HepG2 (cell line): ENCODE results near the gene SEZ6L. TPM values are rescaled to one million over a fixed set of nuclear protein-coding genes. Genes with fewer than 3 reads are reported as not detected.

Experiments
- ATAC-seq: fragments of 200-7000 bp; cut with Tn5 transposase; 3 replicates; pipeline ENCODE4 v1.9.1; 2020; ENCODE audit warnings: mild to moderate bottlenecking, moderate library complexity
- BruUV-seq: library from RNA; stranded (reverse); fragments of 400-500 nt; replicated peaks from 2 replicates; lab custom pipeline; 2021; lab: Mats Ljungman, UMichigan
- CTCF ChIA-PET: fragments of 300-600 bp; formaldehyde crosslinking; extraction: SDS; loops from one replicate; lab custom pipeline; 2021; ENCODE audit warnings: low total read pairs, inconsistent platforms, low intra/inter-chr PET ratio; lab: Yijun Ruan, JAX
- POLR2A ChIA-PET: fragments of 350-600 bp; sonication (Branson Sonifier 250); formaldehyde crosslinking; loops from one replicate; lab custom pipeline; 2020; ENCODE audit warnings: antibody characterized with exemption, inconsistent platforms; lab: Yijun Ruan, JAX
- DNase-seq: peaks from one replicate; pipeline ENCODE4 v3.0.0-alpha.2; 2015; ENCODE audit warnings: low spot score
- FAIRE-seq: peaks from 3 replicates; lab custom pipeline; 2011; peaks lifted over from hg19 to GRCh38; lab: Jason Lieb, UNC
- H2AFZ ChIP-seq: one replicate; pipeline ENCODE4 v1.6.1; 2011; ENCODE audit warnings: low read length, inconsistent platforms
- H3K27ac ChIP-seq: fragments of 300-600 bp; 3 replicates; pipeline ENCODE4 v1.8.0; 2011; ENCODE audit warnings: mixed run types, mild to moderate bottlenecking, mixed read lengths, low read length, inconsistent platforms; ENCODE audit not compliant: insufficient read depth; ENCODE audit errors: extremely low read length
- H3K27me3 ChIP-seq, 2 experiments: fragments of 200-600 bp in 1 of 2; 2 replicates in 1 of 2; 3 replicates in 1 of 2; pipeline versions ENCODE4 v1.6.0 to v1.8.0; 2011; ENCODE audit warnings: low read length in 2 of 2, mild to moderate bottlenecking in 2 of 2, moderate library complexity in 2 of 2, inconsistent platforms in 1 of 2; ENCODE audit not compliant: insufficient read depth in 2 of 2, control insufficient read depth in 1 of 2
- H3K36me3 ChIP-seq, 2 experiments: fragments of 200-600 bp in 1 of 2; replicated peaks in 1 of 2; 2 replicates in 1 of 2; 3 replicates in 1 of 2; pipeline versions ENCODE4 v1.5.1 to v1.8.0; 2011; ENCODE audit warnings: low read length in 2 of 2, inconsistent platforms in 1 of 2; ENCODE audit not compliant: insufficient read depth in 2 of 2, control insufficient read depth in 1 of 2
- H3K4me1 ChIP-seq: 2 replicates; pipeline ENCODE4 v1.5.1; 2012; ENCODE audit warnings: low read length, inconsistent platforms; ENCODE audit not compliant: insufficient read depth
- H3K4me2 ChIP-seq: 2 replicates; pipeline ENCODE4 v1.6.0; 2011; ENCODE audit warnings: low read depth, low read length, inconsistent platforms
- H3K4me3 ChIP-seq, 3 experiments: fragments of 200-600 bp in 1 of 3; sonication (generic), shearing (Covaris generic) in 1 of 3; replicated peaks in 1 of 3; 2 replicates each; pipeline ENCODE4 v1.5.1; 2011 to 2016; ENCODE audit warnings: low read length in 3 of 3, inconsistent platforms in 2 of 3, low read depth in 2 of 3, mild to moderate bottlenecking in 2 of 3, control low read depth in 1 of 3, mixed read lengths in 1 of 3; ENCODE audit not compliant: insufficient read depth in 1 of 3
- H3K79me2 ChIP-seq: one replicate; pipeline ENCODE4 v1.6.1; 2011; ENCODE audit warnings: low read length, inconsistent platforms; ENCODE audit not compliant: insufficient read depth
- H3K9ac ChIP-seq: 2 replicates; pipeline ENCODE4 v1.6.0; 2011; ENCODE audit warnings: mild to moderate bottlenecking, low read depth, low read length, inconsistent platforms; ENCODE audit not compliant: insufficient read depth
- H3K9me3 ChIP-seq: 2 replicates; pipeline ENCODE4 v1.5.1; 2012; ENCODE audit warnings: mild to moderate bottlenecking, low read length
- H4K20me1 ChIP-seq: 2 replicates; pipeline ENCODE4 v1.6.0; 2011; ENCODE audit warnings: inconsistent platforms, mild to moderate bottlenecking, low read length, moderate library complexity; ENCODE audit not compliant: insufficient read depth
- PBX3 ChIP-seq: sonication (generic); formaldehyde crosslinking; IDR thresholded peaks from 2 replicates; pipeline ENCODE4 v1.8.1; 2023; ENCODE audit warnings: missing genetic modification reagents, inconsistent platforms, borderline replicate concordance
- RAD51 ChIP-seq: fragments of 450-650 bp; IDR thresholded peaks from 2 replicates; pipeline ENCODE4 v1.6.1; 2016; ENCODE audit warnings: borderline replicate concordance
- USF2 ChIP-seq, 2 experiments: sonication (generic) in 1 of 2; formaldehyde crosslinking in 1 of 2; IDR thresholded peaks; 2 replicates each; pipeline versions ENCODE4 v1.5.1 to v1.6.1; 2011 to 2020; ENCODE audit warnings: borderline replicate concordance in 1 of 2, low read depth in 1 of 2, low read length in 1 of 2, mild to moderate bottlenecking in 1 of 2, missing genetic modification reagents in 1 of 2, moderate library complexity in 1 of 2
- WGBS: methylation state at CpG from one replicate; pipeline ENCODE4 v1.1.6; 2017; ENCODE audit warnings: low lambda C conversion rate; 5-methylcytosine and 5-hydroxymethylcytosine counted together
- in situ Hi-C: cut with HindIII; loops from 2 replicates; pipeline ENCODE4 v1.10.0; 2017; ENCODE audit warnings: low pct_unique_long_range_greater_than_20kb; ENCODE audit not compliant: extremely low pct_ligation_motif_present
- intact Hi-C: fragments of 100-400 bp; cut with micrococcal nuclease; formaldehyde crosslinking; loops from one replicate; pipeline ENCODE4 v1.10.0; 2022; ENCODE audit not compliant: unreplicated experiment
- polyA plus RNA-seq, 8 experiments: library from polyadenylated mRNA; depleted of rRNA in 3 of 8; stranded (reverse) in 7 of 8; unstranded in 1 of 8; fragments of >200 nt; fragmentation: Illumina TruSeq in 4 of 8; extraction: Trizol in 4 of 8; gene quantifications; 2 replicates each; pipeline versions ENCODE4 v1.2.1 to v1.2.3, GENCODE V29; 2011 to 2016; ENCODE audit warnings: low read depth in 4 of 8, missing spikeins in 1 of 8, mixed read lengths in 1 of 8; ENCODE audit not compliant: insufficient read depth in 1 of 8
- total RNA-seq, 5 experiments: library from RNA; depleted of rRNA; stranded (reverse); fragments of >200 nt; fragmentation: Illumina TruSeq; extraction: Trizol; gene quantifications; 2 replicates each; pipeline ENCODE4 v1.2.3, GENCODE V29; 2016; ENCODE audit warnings: low read depth in 1 of 5

The SEZ6L gene
- total and polyA plus RNA-seq, 2 of the 13 experiments (the other 11 are each of a cell fraction or from before 2014, with no cell fraction given): not detected

GRCh38 chr22:26401726-26402125 is 232.5 kb downstream of the SEZ6L start:
- no TSS peak for BruUV-seq
- peaks cover 0 to 12% of the 10 kb centered on the region in 2 experiments; a peak in 1 of 5 replicates for H3K27me3 ChIP-seq
- no peaks in the 10 kb centered on the region for H4K20me1 ChIP-seq
- peak; percentile 12; the same call in 1 of the 2 replicates for TF ChIP-seq RAD51
- no peak for TF ChIP-seq PBX3
- TF ChIP-seq USF2 (IDR thresholded peaks at IDR 0.05; ENCODE audit: low read depth, low read length): peak; percentile 13; the same call in 1 of the 2 replicates
- TF ChIP-seq USF2 (CRISPR knock-in tag; IDR thresholded peaks at IDR 0.05; ENCODE audit: borderline replicate concordance): no peak
- no peak for FAIRE-seq
- H3K9ac ChIP-seq: no peak overlapping the region
- intact Hi-C loops (no loop called here), in situ Hi-C loops (no loop called here)
- no peak for ATAC-seq
- no peak overlapping the region for H3K4me2 ChIP-seq
- ChIA-PET CTCF (no interaction called here), POLR2A (no interaction called here)
- no peaks in the 10 kb centered on the region for H3K4me1 ChIP-seq
- H3K9me3 ChIP-seq: no peaks in the 10 kb centered on the region
- H3K4me3 ChIP-seq: no peak overlapping the region
- H3K79me2 ChIP-seq: no peaks in the 10 kb centered on the region
- no peak for DNase-seq
- no peak overlapping the region for H2AFZ ChIP-seq
- H3K27ac ChIP-seq: no peak overlapping the region
- no peaks in the 10 kb centered on the region for H3K36me3 ChIP-seq
- WGBS: 41% methylated on average over 5 of the region's 5 CpGs
